Endodermal cell (in vitro differentiated cells): Measurements from ENCODE around the gene DTWD2. TPM values are rescaled to one million over a fixed set of nuclear protein-coding genes. Genes with fewer than 3 reads are reported as not detected.
"Not testable (repeated sequence)": the region's sequence is repeated elsewhere in the genome, so short reads cannot be mapped to it uniquely, and the experiment has no call there.

ENCODE experiments used
- DNase-seq: peaks from one replicate; pipeline ENCODE4 v3.0.0-alpha.2; 2017
- H3K27ac ChIP-seq: 2 replicates; pipeline ENCODE4 v1.5.1; 2013; ENCODE audit warnings: mild to moderate bottlenecking, low read depth, low read length, moderate library complexity
- H3K27me3 ChIP-seq: 2 replicates; pipeline ENCODE4 v1.6.1; 2013; ENCODE audit warnings: mild to moderate bottlenecking, low read length, moderate library complexity; ENCODE audit not compliant: insufficient read depth, control insufficient read depth, poor library complexity, severe bottlenecking
- H3K36me3 ChIP-seq: 2 replicates; pipeline ENCODE4 v1.7.0; 2013; ENCODE audit warnings: mild to moderate bottlenecking, low read length, moderate library complexity; ENCODE audit not compliant: control insufficient read depth, insufficient read depth
- H3K4me1 ChIP-seq: one replicate; pipeline ENCODE4 v1.7.0; 2013; ENCODE audit warnings: low read length; ENCODE audit not compliant: control insufficient read depth, insufficient read depth
- H3K4me3 ChIP-seq: 2 replicates; pipeline ENCODE4 v1.5.1; 2013; ENCODE audit warnings: mild to moderate bottlenecking, low read length, moderate library complexity
- H3K9ac ChIP-seq: 2 replicates; pipeline ENCODE4 v1.6.1; 2013; ENCODE audit warnings: mild to moderate bottlenecking, low read length, moderate library complexity; ENCODE audit not compliant: poor library complexity, severe bottlenecking; ENCODE audit errors: extremely low read depth
- H3K9me3 ChIP-seq: 2 replicates; pipeline ENCODE4 v1.6.1; 2013; ENCODE audit warnings: mild to moderate bottlenecking, low read length, moderate library complexity; ENCODE audit not compliant: control insufficient read depth
- H3K27ac Mint-ChIP-seq: 2 replicates; pipeline ENCODE4 v1.8.0; 2020; ENCODE audit warnings: mixed read lengths
- H3K27me3 Mint-ChIP-seq: 2 replicates; pipeline ENCODE4 v1.8.0; 2021; ENCODE audit warnings: mild to moderate bottlenecking, mixed read lengths; ENCODE audit not compliant: insufficient read depth
- H3K36me3 Mint-ChIP-seq: 2 replicates; pipeline ENCODE4 v1.8.0; 2020; ENCODE audit warnings: low read depth, mixed read lengths
- H3K4me1 Mint-ChIP-seq: 2 replicates; pipeline ENCODE4 v1.8.0; 2020; ENCODE audit warnings: mixed read lengths
- H3K4me3 Mint-ChIP-seq: 2 replicates; pipeline ENCODE4 v1.8.0; 2020; ENCODE audit warnings: mild to moderate bottlenecking, moderate library complexity, mixed read lengths
- H3K9me3 Mint-ChIP-seq: 2 replicates; pipeline ENCODE4 v1.8.0; 2020; ENCODE audit warnings: mild to moderate bottlenecking, mixed read lengths
- WGBS, 2 experiments: methylation state at CpG; one replicate each; pipeline versions ENCODE4 v1.1.5 to v1.1.7; 2013; ENCODE audit warnings: missing lambda C conversion rate in 2 of 2, mixed read lengths in 1 of 2; ENCODE audit not compliant: insufficient coverage in 1 of 2, insufficient read length in 1 of 2; 5-methylcytosine and 5-hydroxymethylcytosine counted together
- total RNA-seq, 2 donors: library from RNA; stranded (reverse); fragmentation: NEBNext Ultra II Directional in 1 of 2; extraction: Animal tissue kit (Norgen Biotek cat#: 25700) in 1 of 2; gene quantifications; 2 replicates in 1 of 2; 3 replicates in 1 of 2; pipeline ENCODE4 v1.2.1, GENCODE V29; 2021
- TF ChIP-seq, protein P1 (sequence below): fragments of 200-600 bp; sonication (generic); conservative IDR thresholded peaks from 2 replicates; pipeline ENCODE4 v1.5.0; 2021; ENCODE audit warnings: antibody characterized with exemption, mild to moderate bottlenecking

The DTWD2 gene
- total RNA-seq, 2 donors from 2014 or later: 15.2 to 34.9 TPM

GRCh38 chr5:118981783-118982182 is 6.6 kb downstream of the DTWD2 start:
- H3K36me3 Mint-ChIP-seq: peaks cover 23% of the 10 kb centered on the region
- Histone ChIP-seq H3K9me3 (peaks cover 19% of the 10 kb centered on the region), H3K4me3 (no peak overlapping the region), H3K27ac (no peak overlapping the region), H3K9ac (no peak overlapping the region), H3K4me1 (no peaks in the 10 kb centered on the region), H3K27me3 (no peaks in the 10 kb centered on the region), H3K36me3 (no peaks in the 10 kb centered on the region)
- no peak overlapping the region for H3K4me3 Mint-ChIP-seq
- peaks cover 29% of the 10 kb centered on the region for H3K9me3 Mint-ChIP-seq
- H3K4me1 Mint-ChIP-seq: peaks cover 11% of the 10 kb centered on the region
- H3K27ac Mint-ChIP-seq: no peak overlapping the region
- DNase-seq: no peak
- no peaks in the 10 kb centered on the region for H3K27me3 Mint-ChIP-seq
- TF ChIP-seq, protein P1, sequence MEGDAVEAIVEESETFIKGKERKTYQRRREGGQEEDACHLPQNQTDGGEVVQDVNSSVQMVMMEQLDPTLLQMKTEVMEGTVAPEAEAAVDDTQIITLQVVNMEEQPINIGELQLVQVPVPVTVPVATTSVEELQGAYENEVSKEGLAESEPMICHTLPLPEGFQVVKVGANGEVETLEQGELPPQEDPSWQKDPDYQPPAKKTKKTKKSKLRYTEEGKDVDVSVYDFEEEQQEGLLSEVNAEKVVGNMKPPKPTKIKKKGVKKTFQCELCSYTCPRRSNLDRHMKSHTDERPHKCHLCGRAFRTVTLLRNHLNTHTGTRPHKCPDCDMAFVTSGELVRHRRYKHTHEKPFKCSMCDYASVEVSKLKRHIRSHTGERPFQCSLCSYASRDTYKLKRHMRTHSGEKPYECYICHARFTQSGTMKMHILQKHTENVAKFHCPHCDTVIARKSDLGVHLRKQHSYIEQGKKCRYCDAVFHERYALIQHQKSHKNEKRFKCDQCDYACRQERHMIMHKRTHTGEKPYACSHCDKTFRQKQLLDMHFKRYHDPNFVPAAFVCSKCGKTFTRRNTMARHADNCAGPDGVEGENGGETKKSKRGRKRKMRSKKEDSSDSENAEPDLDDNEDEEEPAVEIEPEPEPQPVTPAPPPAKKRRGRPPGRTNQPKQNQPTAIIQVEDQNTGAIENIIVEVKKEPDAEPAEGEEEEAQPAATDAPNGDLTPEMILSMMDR: no peak

DNA sequence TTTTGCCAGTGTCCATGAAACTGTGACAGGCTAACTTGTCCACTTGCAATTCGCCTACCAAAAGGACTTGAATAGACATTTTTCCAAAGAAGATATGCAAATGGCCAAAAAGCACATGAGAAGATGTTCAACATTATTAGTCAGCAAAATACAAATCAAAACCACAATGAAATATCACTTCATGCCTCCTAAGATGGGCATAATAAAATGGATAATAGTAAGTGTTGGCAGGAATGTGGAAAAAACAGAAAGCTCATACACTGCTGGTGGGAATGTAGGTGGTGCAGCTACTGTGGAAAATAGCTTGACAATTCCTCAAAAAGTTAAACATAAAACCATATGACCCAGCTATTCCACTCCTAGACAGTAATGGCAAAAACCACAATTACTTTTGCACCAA is 7.9 kb downstream of the DTWD2 start:
- H3K36me3 ChIP-seq: no peaks in the 10 kb centered on the region
- Mint-ChIP-seq H3K9me3 (peaks cover 42% of the 10 kb centered on the region), H3K27me3 (no peaks in the 10 kb centered on the region), H3K36me3 (peaks cover 33% of the 10 kb centered on the region), H3K27ac (no peak overlapping the region), H3K4me3 (no peak overlapping the region), H3K4me1 (peaks cover 8% of the 10 kb centered on the region)
- WGBS, 2 experiments: 88 to 89% methylated on average over 1 of the region's 1 CpG
- no peak for DNase-seq
- H3K9ac ChIP-seq: no peak overlapping the region
- no peaks in the 10 kb centered on the region for H3K4me1 ChIP-seq
- H3K9me3 ChIP-seq: peaks cover 21% of the 10 kb centered on the region
- H3K27me3 ChIP-seq: no peaks in the 10 kb centered on the region
- TF ChIP-seq, protein P1: no peak
- no peak overlapping the region for H3K27ac ChIP-seq
- no peak overlapping the region for H3K4me3 ChIP-seq

DNA sequence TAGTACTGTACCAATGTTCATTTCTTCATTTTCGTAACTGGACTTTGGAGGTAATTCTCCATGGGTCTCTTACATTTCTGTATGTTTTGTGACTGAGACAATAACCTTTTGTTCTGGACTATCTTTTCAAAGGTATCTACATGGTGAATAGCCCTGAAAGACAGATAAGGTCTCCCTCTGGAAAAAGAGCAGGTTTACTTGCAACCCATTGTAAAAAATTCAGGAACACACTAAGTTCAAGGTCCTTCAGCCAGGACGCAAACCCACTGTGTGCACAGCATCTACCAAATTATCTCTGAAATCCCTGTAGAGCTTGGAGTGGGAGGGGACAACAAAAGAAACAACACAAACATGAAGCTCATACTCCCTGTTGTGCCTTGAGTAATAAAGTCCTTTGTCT is 8.3 kb downstream of the DTWD2 start:
- H3K27ac Mint-ChIP-seq: no peak overlapping the region
- no peak overlapping the region for H3K4me3 Mint-ChIP-seq
- 94% methylated on average over 2 of the region's 2 CpGs; no CpG with 5 or more reads in 1 of the 2 experiments for WGBS, 2 experiments
- Histone ChIP-seq H3K27ac (no peak overlapping the region), H3K9ac (no peak overlapping the region), H3K4me3 (no peak overlapping the region), H3K36me3 (no peaks in the 10 kb centered on the region), H3K4me1 (no peaks in the 10 kb centered on the region), H3K27me3 (no peaks in the 10 kb centered on the region), H3K9me3 (peaks cover 24% of the 10 kb centered on the region)
- TF ChIP-seq, protein P1: no peak
- H3K36me3 Mint-ChIP-seq: peaks cover 36% of the 10 kb centered on the region
- no peak for DNase-seq
- peaks cover 5% of the 10 kb centered on the region for H3K4me1 Mint-ChIP-seq
- no peaks in the 10 kb centered on the region for H3K27me3 Mint-ChIP-seq
- H3K9me3 Mint-ChIP-seq: peaks cover 45% of the 10 kb centered on the region

- peaks cover 34% of the 10 kb centered on the region for H3K36me3 Mint-ChIP-seq
- peaks cover 53% of the 10 kb centered on the region for H3K9me3 Mint-ChIP-seq
These were observed 14.4 kb downstream of the DTWD2 start for GRCh38 chr5:118973779-118974445.

More at GRCh38 chr5:118973779-118974445, 14.4 kb downstream of the DTWD2 start:
- not testable (repeated sequence) for H3K27me3 Mint-ChIP-seq, H3K27ac Mint-ChIP-seq, H3K27ac ChIP-seq, H3K4me1 ChIP-seq, H3K27me3 ChIP-seq, H3K4me3 Mint-ChIP-seq, H3K4me3 ChIP-seq, H3K36me3 ChIP-seq, H3K4me1 Mint-ChIP-seq, H3K9ac ChIP-seq, DNase-seq
- H3K9me3 ChIP-seq: peaks cover 16% of the 10 kb centered on the region
- 97 to 100% methylated on average over 9 to 13 of the region's 23 CpGs for WGBS, 2 experiments
